ENCODE measurements around the gene MYCL.
"Not testable (repeated sequence)": the region's sequence is repeated elsewhere in the genome, so short reads cannot be mapped to it uniquely, and the experiment has no call there.

Gene MYCL

DNA sequence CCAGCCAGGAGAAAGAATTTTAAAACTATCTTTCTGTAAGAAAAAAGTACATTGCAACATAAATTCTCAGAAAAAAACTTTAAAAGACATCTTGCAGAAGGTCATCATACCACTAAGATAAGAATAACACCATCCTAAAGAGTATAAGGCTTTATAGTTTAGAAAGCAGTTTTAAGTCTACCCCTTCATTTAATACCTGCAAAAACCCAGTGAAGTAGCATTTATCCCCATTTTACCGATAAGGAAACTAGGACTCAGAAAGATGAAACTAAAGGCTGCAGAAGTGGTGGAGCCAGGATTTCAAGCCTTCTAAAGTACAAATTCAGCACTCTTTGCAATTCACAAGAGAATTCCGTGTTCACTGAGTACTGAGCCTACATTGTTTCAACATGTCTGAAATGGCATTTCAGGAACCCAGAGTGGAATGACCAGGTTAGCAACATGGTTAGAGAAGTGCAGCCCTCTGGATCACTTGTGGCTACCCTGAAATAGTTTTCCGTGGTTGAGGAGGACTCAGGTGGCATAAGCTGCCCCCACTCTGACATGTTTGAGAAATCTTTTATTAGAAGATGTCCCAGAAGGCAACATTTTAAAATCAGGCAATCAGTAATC lies 6.7 kb downstream of the MYCL start:
- H3K27ac ChIP-seq = peak overlapping the region; percentile 46
- DNase-seq (ENCODE audit: low read depth, low spot score) = no peak

DNA sequence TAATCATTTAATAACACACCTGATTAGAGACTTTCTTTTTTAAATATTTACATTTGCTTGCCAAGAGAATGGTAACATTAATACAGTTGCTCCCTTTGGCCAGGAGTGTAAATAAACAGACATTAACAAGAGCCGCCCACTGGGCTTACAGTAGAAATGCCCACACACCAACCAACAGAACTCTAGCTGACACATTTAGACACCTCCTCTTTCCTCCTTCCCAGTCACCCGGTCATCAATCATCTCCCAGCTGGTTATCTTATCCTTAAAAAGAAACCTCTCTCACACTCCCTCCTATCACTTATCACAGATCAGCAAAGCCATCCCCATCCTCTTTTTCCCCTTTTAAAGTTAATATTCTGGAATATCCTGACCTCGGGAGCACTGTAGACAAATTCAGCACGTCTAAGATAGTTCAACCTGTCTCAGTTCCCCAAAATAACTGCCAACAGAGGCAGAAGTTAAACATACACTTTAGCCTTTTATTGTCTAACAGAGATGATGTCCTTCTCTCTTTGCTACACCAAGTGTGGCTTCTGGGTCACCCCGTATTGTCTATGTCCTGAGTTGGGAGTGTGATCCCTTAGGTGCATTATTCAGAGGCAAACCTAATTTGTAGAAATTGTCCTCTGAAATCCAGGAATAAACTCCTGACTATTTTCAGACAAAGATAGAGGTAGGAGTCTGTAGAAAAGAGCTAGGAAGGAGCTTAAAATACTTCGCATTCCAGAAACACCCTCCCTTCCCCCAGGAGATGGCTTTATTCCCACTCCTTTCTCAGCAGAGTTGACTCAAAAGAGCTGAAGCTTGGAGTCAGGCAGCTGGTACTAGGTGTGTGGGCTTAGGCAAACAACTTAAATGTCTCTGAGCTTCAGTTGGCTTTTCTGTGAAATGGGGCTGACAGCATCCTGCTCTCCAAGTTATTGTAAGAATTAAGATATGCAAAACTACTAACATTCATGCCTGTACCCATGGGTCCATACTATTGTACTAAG lies 8.8 kb downstream of the MYCL start:
- H3K27ac ChIP-seq = peak overlapping the region; percentile 81
- no peak for DNase-seq (ENCODE audit: low read depth, low spot score)

GRCh38 chr1:39890880-39891279 lies 10.8 kb downstream of the MYCL start:
- no peak for DNase-seq (ENCODE audit: low read depth, low spot score)
- no peak overlapping the region for H3K27ac ChIP-seq

GRCh38 chr1:39890273-39890672 lies 11.4 kb downstream of the MYCL start:
- no peak overlapping the region for H3K27ac ChIP-seq
- no peak for DNase-seq (ENCODE audit: low read depth, low spot score)

DNA sequence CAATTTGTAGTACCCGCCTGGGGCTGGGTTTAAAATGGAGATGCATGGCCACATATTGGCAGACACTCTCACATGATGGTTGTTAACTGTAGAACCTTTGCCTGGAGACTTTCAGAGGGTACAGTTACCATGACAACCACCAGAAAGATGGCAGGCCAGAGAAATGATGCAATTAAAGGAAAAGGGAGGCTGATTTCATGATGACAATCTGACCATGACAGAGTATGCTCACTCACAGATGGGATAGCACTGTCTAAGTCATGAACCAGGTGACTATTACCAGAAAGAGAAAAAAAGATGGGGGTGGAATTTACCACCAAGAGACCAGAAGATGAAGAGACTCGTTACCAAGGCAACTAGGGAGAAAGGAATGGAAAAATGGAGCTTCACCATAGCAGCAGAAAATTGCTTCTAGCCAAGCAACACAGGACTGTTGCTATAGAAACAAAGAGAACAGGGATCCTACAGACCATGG lies 14.9 kb downstream of the MYCL start:
- DNase-seq (ENCODE audit: low read depth, low spot score) = no peak
- peak overlapping the region; percentile 5 for H3K27ac ChIP-seq

DNA sequence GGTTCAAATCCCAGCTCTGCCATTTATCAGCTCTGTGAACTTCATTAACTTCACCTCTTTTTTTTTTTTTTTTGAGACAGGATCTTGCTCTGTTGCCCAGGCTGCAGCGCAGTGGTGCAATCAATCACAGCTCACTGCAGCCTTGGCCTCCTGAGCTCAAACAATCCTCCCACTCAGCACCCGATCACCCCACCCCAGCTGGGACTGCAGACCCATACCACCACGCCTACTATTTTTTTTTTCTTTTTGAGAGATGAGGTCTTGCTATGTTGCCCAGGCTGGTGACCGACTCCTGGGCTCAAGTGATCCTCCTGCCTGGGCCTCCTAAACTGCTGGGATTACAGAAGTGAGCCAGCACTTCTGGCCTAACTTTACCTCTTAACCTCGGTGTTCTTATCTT lies 16.2 kb downstream of the MYCL start:
- H3K27ac ChIP-seq = no peak overlapping the region

GRCh38 chr1:39882152-39882551 lies 19.6 kb downstream of the MYCL start:
- DNase-seq (ENCODE audit: low read depth, low spot score) = no peak
- H3K27ac ChIP-seq = no peak overlapping the region

More for the DNA sequence above, 16.2 kb downstream of the MYCL start:
- DNase-seq (ENCODE audit: low read depth, low spot score) = no peak

DNA sequence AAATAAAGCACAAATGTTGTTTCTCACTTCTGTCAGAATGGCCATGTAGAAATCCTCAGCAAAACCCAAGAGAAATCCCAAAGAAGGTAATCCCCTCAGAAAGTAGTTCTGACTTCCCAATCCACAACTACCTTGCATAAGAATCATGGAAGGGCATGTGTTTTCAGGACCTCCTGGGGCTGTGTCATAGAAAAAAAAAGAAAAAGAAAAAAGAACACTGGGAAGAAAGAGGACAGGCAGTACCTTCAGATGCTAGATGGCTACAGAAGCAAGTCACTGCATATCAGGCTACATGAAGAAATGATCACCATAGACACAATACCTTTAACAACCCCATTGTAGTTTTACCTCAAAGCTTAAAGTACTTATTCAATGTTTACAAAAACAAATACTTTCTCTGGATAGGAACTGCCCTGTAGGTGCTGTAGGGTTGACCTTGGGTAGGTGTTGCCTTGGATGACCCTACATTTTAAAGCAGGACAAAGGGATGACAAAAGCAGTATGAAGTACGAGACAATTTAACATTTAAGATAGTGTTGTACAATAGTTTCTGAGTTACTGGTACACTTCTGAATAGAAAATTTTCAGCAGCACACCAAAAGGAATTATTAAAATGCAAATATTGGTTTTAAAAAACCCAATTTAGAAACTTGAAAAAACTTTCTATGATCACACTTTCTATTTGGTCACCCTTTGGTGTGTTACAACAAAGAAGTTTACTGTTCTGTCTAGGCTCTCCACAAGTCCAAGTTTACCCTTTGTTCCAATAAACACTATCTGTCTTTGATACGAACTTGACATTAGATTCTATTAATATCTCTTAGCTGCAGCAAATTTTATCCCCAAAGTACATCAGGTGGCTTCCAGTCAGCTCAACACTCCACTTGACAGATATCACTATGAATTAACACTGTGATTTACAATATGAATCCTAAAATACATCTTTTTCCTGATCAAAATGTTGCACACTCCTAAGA lies 23.4 kb downstream of the MYCL start:
- no peak overlapping the region for H3K27ac ChIP-seq
- DNase-seq (ENCODE audit: low read depth, low spot score) = no peak

- DNase-seq (ENCODE audit: low read depth, low spot score) = no peak
- H3K27ac ChIP-seq = peak overlapping the region; percentile 9
Measured at GRCh38 chr1:39877231-39877778, 24.4 kb downstream of the MYCL start.

DNA sequence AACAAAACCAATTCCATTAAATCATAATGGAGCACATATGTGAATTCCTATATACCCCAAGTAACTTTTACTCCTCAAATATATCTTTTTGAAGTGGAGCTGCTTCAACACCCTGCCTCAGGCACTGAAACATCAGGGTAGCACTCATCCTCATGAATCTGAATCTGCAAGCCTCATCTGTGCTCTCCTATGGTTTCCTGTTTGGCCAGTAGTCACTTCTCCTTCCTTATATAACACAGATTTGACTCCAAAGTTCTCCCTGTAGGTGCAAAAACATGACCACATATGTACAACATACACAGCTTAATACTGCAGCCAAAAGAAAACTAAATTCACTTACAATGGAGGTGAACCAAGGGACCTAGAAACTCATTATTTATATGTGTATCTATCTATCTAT lies 25.6 kb downstream of the MYCL start:
- no peak overlapping the region for H3K27ac ChIP-seq
- no peak for DNase-seq (ENCODE audit: low read depth, low spot score)

GRCh38 chr1:39872698-39873097 lies 29.0 kb downstream of the MYCL start:
- no peak overlapping the region for H3K27ac ChIP-seq
- DNase-seq (ENCODE audit: low read depth, low spot score) = no peak

- H3K27ac ChIP-seq = no peak overlapping the region
- no peak for DNase-seq (ENCODE audit: low read depth, low spot score)
Measured at GRCh38 chr1:39871796-39872195, 29.9 kb downstream of the MYCL start.

GRCh38 chr1:39871043-39871442 lies 30.7 kb downstream of the MYCL start:
- H3K27ac ChIP-seq; DNase-seq (ENCODE audit: low read depth, low spot score): not testable (repeated sequence)

- not testable (repeated sequence) for H3K27ac ChIP-seq; DNase-seq (ENCODE audit: low read depth, low spot score)
Measured at GRCh38 chr1:39869538-39870112, 32.1 kb downstream of the MYCL start.

DNA sequence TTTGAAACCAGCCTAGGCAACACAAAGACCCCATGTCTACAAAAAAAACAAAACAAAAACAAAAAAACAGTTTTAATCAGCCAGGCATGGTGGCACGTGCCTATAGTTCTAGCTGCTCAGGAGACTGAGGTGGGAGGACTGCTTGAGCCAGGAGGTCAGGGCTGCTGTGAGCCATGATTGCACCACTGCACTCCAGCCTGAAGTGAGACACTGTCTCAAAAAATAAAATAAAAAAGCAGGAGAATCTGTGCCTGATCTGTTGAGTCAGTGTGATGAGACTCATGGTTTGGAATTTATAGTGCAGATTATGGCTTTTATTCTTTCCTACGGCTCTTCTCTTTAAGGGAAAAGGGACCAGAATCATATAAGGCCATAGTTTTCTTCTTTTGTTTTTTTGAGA lies 35.0 kb downstream of the MYCL start:
- peak overlapping the region; percentile 35 for H3K27ac ChIP-seq
- DNase-seq (ENCODE audit: low read depth, low spot score) = no peak

GRCh38 chr1:39865762-39866161 lies 36.0 kb downstream of the MYCL start:
- DNase-seq (ENCODE audit: low read depth, low spot score) = no peak
- H3K27ac ChIP-seq = no peak overlapping the region

- no peak overlapping the region for H3K27ac ChIP-seq
- no peak for DNase-seq (ENCODE audit: low read depth, low spot score)
Measured at GRCh38 chr1:39863177-39863576, 38.5 kb downstream of the MYCL start.

DNA sequence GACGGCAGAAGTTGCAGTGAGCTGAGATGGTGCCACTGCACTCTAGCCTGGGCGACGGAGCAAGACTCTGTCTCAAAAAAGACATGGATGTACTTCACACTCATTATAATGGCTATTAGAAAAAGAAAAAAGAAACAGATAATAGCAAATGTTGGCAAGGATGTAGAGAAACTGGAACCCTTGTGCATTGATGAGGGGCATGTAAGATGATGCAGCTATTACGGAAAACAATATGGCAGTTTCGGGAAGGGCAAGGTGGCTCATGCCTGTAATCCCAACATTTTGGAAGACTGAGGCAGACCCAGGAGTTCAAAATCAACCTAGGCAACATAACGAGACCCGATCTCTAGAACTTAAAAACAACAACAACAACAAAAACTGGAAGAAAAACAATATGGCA lies 40.7 kb downstream of the MYCL start:
- no peak for DNase-seq (ENCODE audit: low read depth, low spot score)
- H3K27ac ChIP-seq = no peak overlapping the region

Measured in epithelial cell of prostate (primary cell).